ENCODE data around the gene RAB10. TPM values are rescaled to one million over a fixed set of nuclear protein-coding genes. Genes with fewer than 3 reads are reported as not detected.

RAB10 gene
- total RNA-seq, 1 donor from 2014 or later = 130 TPM

GRCh38 chr2:26144031-26144430 is 110.1 kb downstream of the RAB10 start:
- DNase-seq (ENCODE audit: low spot score) = no peak
- Mint-ChIP-seq H3K27ac (ENCODE audit: unreplicated experiment) (no peak overlapping the region), H3K27me3 (ENCODE audit: unreplicated experiment) (peaks cover 4% of the 10 kb centered on the region), H3K9me3 (ENCODE audit: unreplicated experiment) (no peaks in the 10 kb centered on the region), H3K4me1 (ENCODE audit: unreplicated experiment) (peaks cover 9% of the 10 kb centered on the region), H3K4me3 (ENCODE audit: unreplicated experiment) (no peak overlapping the region), H3K36me3 (ENCODE audit: low read depth, unreplicated experiment) (no peaks in the 10 kb centered on the region)
- TF ChIP-seq CTCF (IDR thresholded peaks at IDR 0.05; ENCODE audit: unreplicated experiment) = no peak

GRCh38 chr2:26144953-26145680 is 111.2 kb downstream of the RAB10 start:
- peak; percentile 62 for DNase-seq (ENCODE audit: low spot score)
- peak; percentile 71 for TF ChIP-seq CTCF (IDR thresholded peaks at IDR 0.05; ENCODE audit: unreplicated experiment)
- Mint-ChIP-seq H3K4me3 (ENCODE audit: unreplicated experiment) (no peak overlapping the region), H3K27ac (ENCODE audit: unreplicated experiment) (no peak overlapping the region), H3K9me3 (ENCODE audit: unreplicated experiment) (no peaks in the 10 kb centered on the region), H3K4me1 (ENCODE audit: unreplicated experiment) (peaks cover 9% of the 10 kb centered on the region), H3K36me3 (ENCODE audit: low read depth, unreplicated experiment) (no peaks in the 10 kb centered on the region), H3K27me3 (ENCODE audit: unreplicated experiment) (no peaks in the 10 kb centered on the region)

GRCh38 chr2:26148501-26148900 is 114.6 kb downstream of the RAB10 start:
- H3K27me3 Mint-ChIP-seq (ENCODE audit: unreplicated experiment) = no peaks in the 10 kb centered on the region
- H3K9me3 Mint-ChIP-seq (ENCODE audit: unreplicated experiment) = no peaks in the 10 kb centered on the region
- H3K4me1 Mint-ChIP-seq (ENCODE audit: unreplicated experiment) = peaks cover 9% of the 10 kb centered on the region
- H3K27ac Mint-ChIP-seq (ENCODE audit: unreplicated experiment) = no peak overlapping the region
- H3K36me3 Mint-ChIP-seq (ENCODE audit: low read depth, unreplicated experiment) = no peaks in the 10 kb centered on the region
- DNase-seq (ENCODE audit: low spot score) = no peak
- no peak for TF ChIP-seq CTCF (IDR thresholded peaks at IDR 0.05; ENCODE audit: unreplicated experiment)
- no peak overlapping the region for H3K4me3 Mint-ChIP-seq (ENCODE audit: unreplicated experiment)

GRCh38 chr2:26150243-26150642 is 116.4 kb downstream of the RAB10 start:
- DNase-seq (ENCODE audit: low spot score) = no peak
- Mint-ChIP-seq H3K9me3 (ENCODE audit: unreplicated experiment) (no peaks in the 10 kb centered on the region), H3K27ac (ENCODE audit: unreplicated experiment) (no peak overlapping the region), H3K27me3 (ENCODE audit: unreplicated experiment) (no peaks in the 10 kb centered on the region), H3K4me3 (ENCODE audit: unreplicated experiment) (no peak overlapping the region), H3K36me3 (ENCODE audit: low read depth, unreplicated experiment) (no peaks in the 10 kb centered on the region), H3K4me1 (ENCODE audit: unreplicated experiment) (peaks cover under 1% of the 10 kb centered on the region)
- TF ChIP-seq CTCF (IDR thresholded peaks at IDR 0.05; ENCODE audit: unreplicated experiment) = no peak

- no peak for DNase-seq (ENCODE audit: low spot score)
- H3K4me1 Mint-ChIP-seq (ENCODE audit: unreplicated experiment) = peaks cover 8% of the 10 kb centered on the region
- no peaks in the 10 kb centered on the region for H3K36me3 Mint-ChIP-seq (ENCODE audit: low read depth, unreplicated experiment)
- H3K27ac Mint-ChIP-seq (ENCODE audit: unreplicated experiment) = no peak overlapping the region
- no peaks in the 10 kb centered on the region for H3K27me3 Mint-ChIP-seq (ENCODE audit: unreplicated experiment)
- TF ChIP-seq CTCF (IDR thresholded peaks at IDR 0.05; ENCODE audit: unreplicated experiment) = no peak
- no peak overlapping the region for H3K4me3 Mint-ChIP-seq (ENCODE audit: unreplicated experiment)
- no peaks in the 10 kb centered on the region for H3K9me3 Mint-ChIP-seq (ENCODE audit: unreplicated experiment)
Measured at GRCh38 chr2:26157580-26157979, 123.7 kb downstream of the RAB10 start.

Measured in endothelial cell (in vitro differentiated cells).